Endometrial microvascular endothelial cells (primary cell): ENCODE results near the gene RNF125. TPM values are rescaled to one million over a fixed set of nuclear protein-coding genes. Genes with fewer than 3 reads are reported as not detected.
"Not testable (repeated sequence)": the region's sequence is repeated elsewhere in the genome, so short reads cannot be mapped to it uniquely, and the experiment has no call there.

Source experiments
- in situ Hi-C: cut with HindIII; loops from 2 replicates; pipeline ENCODE4 v1.10.0; 2017; ENCODE audit warnings: low sequenced_read_pairs, low pct_unique_long_range_greater_than_20kb; ENCODE audit errors: inconsistent ontology term
- total RNA-seq: library from RNA; depleted of rRNA; stranded (reverse); fragments of >200 nt; gene quantifications from one replicate; pipeline ENCODE4 v1.2.3, GENCODE V29; 2015; ENCODE audit errors: inconsistent ontology term

Gene RNF125
- 0.19 TPM for total RNA-seq

DNA sequence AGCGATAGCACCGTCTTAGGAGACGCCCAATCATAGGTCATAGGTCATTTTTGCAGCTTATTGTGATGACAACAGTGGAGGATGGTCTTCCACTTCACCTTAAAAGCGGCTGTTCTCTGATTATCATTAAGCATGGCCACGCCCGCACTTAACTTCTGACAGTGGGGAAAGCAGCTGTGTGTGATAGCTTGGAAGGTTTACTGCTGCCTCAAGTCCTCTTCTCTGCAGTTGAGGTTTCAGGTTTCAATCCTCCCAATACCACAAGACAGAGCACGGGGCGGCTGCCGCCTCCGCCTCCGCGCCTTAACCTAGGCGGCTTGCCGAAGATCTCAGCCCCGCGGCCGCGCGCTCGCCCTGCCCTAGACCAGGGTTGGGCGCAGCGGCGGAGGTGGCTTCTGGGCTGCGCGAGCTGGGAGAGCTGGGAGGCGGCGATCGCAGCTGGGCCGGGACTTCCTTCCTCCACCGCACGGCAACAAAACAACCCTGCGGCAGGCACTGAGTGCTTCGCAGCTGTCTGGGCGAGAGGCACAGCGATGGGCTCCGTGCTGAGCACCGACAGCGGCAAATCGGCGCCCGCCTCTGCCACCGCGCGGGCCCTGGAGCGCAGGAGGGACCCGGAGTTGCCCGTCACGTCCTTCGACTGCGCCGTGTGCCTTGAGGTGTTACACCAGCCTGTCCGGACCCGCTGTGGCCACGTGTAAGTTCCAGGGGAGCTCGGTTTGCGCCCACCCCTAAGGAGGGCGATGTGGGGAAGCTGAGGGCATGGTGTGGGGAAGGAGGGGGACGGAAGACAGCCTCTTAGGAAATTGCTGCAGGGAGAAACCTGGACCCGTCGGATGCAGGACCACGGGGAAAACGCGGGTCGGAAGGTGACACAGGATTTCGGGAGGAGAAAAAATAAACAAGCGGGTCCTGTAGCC is at the start of gene RNF125:
Gene RNF125 (plus strand): TSS at position 495 of the 920 bp plus-strand sequence. CDS start 39 bp downstream, at position 534.
- in situ Hi-C loops = no loop called here

DNA sequence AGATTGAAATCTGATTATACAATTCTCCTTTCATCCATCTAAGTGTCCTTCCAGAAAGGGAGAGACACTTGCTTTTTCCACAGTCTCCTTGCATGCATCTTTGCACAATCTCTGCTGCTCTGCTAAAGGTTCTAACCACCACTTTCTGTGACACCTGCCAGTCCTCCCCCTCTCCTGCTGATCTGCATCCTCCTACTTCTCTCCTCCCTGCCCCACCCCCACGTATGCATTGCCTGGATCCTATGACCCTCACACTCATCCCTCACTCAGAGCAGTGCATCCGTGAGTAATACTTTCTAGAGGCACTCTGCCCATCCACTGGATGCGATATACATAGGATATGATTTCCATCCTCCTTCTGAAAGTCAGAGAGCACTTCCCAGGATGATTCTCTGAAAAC is 48.0 kb upstream of the RNF125 start:
- in situ Hi-C loops = no loop called here

DNA sequence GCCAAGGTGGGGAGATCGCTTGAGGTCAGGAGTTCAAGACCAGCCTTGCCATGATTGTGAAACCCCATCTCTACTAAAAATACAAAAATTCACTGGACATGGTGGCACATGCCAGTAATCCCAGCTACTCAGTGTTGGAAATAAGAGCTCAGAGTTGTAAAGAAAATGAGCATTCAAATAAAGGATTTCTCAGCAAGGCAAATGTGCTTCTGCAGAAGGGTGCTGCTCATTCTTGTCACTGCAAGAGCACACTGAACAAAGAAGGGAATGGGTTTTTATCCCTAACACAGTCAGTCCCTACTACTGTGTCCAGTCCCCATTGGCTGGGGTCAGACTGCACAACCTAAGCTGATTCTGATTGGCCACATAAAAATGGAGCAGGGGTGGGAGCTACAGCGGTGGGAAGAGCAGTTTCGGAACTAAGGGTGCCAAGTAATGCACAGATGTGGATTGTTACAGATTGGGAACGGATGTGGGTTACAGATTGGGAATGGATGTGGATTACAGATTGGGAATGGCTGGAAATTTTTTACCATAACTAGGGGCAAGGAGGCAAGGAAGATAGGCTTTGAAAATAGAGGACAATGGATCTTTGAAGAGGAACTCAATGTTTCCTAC is 44.6 kb upstream of the RNF125 start:
- in situ Hi-C loops = no loop called here

DNA sequence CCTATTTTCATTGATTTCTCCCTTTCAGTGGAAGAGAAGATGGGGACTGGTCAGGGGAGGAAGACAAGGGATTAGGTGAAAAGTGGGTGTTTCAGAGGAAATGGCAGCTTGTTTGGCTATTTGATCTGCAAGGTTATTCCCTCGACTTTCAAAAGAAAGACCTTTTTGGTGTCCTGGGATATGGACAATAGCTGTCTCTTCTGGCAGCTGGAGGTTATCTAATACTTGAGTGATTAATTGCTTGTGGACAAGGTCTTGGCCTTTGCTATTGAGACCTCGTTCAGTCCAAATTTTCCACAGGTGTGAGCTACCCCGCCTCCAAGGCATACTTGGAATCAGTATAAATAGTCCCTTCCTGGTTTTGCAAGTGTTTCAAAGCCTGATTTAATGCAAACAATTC is 42.4 kb upstream of the RNF125 start:
- in situ Hi-C loops = no loop called here

DNA sequence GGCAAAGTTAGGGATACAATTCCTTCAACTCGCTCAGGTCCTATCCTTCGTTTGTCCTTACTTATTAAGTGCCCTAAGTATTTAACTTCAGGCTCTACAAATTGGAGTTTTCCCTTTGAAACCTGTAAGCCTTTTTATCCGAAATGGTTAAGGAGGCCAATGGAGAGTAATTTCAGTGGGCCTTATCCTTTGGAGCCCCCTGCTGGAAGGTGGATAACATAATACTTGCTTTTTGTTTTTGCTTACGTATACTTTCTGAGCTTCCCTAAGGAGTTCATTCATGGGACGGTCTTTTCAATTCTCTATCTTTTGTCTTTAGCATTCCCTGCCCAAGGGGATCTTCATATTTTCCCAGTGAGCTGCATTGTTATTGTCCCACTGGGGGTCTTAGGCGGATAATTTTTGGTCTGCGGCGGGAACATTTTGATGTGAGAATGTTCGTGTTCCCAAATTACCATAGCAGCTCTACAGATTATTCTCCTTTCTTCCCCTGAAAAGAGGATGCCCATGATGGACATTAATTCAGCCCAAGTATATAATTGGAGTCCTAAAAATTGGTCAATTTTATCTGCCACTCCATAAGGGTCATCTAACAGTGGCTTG is 41.3 kb upstream of the RNF125 start:
- in situ Hi-C loops = no loop called here

DNA sequence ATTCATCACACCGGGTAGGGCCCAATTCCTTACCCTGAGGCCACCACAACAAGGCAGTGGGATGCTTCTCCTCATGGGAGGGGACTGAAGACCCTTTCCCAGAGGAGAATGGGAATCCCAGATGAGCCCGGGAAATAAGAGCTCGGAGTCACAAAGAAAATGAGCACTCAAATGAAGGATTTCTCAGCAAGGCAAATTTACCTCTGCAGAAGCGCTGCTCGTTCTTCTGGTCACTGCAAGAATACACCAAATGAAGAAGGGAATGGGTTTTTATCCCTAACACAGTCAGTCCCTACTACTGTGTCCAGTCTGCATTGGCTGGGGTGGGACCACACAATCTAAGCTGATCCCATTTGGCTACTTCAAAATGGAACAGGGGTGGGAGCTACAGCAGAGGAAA is 40.0 kb upstream of the RNF125 start:
- in situ Hi-C loops = no loop called here

DNA sequence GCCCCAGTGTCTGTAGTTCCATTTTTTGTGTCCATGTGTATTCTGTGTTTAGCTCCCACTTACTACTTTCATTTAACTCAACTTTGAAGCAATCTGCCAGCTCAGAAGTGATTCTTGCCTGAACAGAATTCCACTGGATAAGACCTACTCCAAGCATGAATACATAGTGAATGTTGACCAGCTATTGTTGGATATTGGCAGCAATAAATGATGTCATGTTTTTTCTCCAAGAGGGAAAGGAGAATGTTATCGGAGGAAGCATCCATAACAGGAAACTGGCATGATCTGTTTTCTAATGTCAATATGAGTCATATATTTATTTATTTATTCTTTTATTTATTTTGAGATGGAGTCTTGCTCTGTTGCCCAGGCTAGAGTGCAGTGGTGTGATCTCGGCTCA is 38.9 kb upstream of the RNF125 start:
- in situ Hi-C loops = no loop called here

DNA sequence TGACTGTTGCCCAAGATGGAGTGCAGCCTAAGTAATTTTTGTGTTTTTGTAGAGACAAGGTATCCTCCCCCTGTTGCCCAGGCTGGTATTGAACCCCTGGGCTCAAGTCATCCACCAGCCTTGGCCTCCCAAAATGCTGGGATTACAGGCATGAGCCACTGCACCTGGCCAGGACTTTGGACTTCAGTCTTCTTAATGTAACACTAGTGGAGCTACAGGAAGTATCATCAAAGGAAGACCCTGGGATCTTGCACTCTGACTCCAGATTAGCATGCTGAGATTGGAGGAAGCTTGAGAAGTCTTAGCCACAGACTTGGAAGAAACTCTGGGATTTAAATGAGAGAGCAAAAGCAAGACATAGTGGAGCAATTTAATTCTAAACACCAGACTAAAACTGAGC is 37.8 kb upstream of the RNF125 start:
- in situ Hi-C loops = no loop called here

DNA sequence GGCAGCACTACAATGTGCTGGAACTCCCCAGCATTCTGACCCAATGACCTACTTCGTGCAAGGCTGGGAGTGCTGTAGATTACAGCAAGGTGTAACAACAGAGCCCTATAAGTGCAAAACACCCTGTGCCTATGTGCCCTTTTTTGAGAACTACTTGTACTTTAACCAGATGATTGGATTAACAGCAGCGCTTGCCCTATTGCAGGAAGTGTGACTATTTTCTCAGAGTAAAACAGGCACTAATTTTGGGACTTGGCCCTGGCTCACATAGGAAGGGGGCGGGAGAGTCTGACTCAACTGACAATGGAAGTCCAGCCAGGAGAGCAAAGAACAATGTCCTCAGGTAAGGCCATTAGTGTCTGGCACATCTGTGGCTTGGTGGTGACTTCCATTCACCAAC is 35.6 kb upstream of the RNF125 start:
- in situ Hi-C loops = no loop called here

DNA sequence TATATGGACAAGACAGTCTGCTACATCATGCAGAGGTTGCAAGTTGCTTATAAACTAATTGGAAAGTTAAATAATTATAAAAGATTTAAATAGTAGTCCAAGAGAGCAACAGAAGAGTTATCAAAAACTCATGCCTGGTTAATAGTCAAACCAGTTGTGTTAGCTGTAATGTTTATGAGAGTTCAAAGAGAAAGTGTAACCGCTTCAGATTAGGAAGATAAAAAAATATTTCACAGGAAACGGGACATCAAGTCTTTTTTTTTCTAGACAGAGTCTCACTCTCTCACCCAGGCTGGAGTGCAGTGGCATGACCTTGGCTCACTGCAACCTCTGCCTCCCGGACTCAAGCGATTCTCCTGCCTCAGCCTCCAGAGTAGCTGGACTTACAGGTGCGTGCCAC is 34.6 kb upstream of the RNF125 start:
- in situ Hi-C loops = no loop called here

DNA sequence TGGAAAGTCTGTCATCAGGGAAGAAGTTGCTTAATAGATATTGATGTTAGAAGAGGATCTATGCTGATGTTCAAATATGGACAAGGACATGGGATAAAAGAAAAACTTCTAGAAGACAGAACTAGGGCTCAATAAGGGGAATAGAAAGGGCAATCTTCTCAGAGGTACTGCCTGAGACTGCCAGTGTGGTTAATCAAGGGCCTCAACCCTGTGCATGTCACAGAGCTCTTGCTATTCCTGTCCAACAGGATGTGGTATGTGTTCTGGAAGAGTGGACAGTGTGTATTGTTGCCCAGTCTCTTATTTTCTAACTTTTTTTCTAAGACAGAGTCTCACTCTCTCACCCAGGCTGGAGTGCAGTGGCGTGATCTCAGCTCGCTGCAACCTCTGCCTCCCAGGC is 27.8 kb upstream of the RNF125 start:
- in situ Hi-C loops = no loop called here

DNA sequence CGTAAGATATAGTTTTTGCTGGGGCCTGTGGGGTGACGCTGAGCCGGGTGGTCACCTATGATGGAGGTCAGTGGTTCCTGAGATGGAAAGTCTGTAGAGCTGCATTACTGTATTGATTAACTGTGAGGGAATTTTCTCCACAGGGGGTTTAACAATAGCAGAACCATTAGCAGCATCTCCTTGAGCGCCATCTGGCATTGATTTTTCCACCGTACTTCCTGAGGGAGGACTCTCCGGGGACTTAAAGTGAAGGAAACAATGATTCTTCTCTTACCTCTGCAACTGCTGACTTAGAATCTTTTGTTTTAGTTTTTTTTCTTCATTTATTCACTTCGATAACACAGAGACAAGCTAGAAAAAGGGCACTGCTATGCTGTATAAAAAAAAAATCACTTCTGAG is 22.6 kb upstream of the RNF125 start:
- in situ Hi-C loops = no loop called here

DNA sequence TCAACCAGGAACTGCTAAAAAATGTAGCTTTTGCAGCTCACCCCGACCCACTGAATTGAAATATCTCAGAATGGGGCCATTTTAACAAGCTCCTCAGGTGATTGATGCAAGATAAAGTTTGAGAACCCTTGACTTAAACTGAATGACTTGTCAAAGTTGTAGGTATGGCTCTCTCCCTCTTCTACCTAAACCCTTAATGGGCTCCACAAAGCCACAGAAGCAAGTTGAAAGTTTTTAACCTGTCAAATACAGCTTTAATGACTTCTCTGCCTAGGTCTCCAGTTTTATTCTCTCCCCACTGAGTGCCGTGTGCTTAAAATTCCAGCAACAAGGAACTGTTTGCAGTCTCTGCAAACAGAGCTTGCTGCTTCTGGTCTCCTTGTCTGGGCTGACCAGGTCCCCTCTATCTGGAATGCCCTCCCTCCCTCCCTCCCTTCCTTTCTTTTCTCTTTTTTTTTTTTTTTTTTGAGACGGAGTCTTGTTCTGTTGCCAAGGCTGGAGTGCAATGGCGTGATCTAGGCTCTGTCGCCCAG is 19.7 kb upstream of the RNF125 start:
- in situ Hi-C loops = no loop called here

DNA sequence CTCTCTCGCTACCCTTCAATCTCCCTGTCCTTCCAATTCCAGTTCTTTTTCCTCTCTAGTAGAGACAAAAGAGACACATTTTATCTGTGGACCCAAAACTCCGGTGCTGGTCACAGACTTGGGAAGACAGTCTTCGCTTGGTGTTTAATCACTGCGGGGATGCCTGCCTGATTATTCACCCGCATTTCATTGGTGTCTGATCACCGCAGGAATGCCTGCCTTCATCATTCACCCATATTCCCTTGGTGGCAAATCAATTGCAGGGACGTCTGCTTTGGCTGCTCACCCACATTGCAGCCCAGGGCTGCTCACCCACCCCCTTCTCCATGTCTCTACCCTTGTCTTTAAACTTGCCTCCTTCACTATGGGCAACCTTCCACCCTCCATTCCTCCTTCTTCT is 17.5 kb upstream of the RNF125 start:
- in situ Hi-C loops = not testable (repeated sequence)

DNA sequence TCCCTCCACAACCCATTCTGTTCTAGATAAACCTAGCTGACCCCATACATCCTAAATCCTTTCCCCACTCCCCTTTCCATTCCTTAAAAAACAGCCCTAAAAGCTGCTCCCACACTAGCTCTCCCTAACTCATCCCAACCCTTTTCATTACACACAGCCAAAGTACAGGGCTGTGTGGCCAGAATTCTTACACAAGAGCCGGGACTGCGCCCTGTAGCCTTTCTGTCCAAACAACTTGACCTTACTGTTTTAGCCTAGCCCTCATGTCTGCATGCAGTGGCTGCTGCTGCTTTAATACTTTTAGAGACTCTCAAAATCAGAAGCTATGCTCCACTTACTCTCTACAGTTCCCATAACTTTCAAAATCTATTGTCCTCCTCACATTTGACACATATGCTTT is 14.8 kb upstream of the RNF125 start:
- in situ Hi-C loops = not testable (repeated sequence)

DNA sequence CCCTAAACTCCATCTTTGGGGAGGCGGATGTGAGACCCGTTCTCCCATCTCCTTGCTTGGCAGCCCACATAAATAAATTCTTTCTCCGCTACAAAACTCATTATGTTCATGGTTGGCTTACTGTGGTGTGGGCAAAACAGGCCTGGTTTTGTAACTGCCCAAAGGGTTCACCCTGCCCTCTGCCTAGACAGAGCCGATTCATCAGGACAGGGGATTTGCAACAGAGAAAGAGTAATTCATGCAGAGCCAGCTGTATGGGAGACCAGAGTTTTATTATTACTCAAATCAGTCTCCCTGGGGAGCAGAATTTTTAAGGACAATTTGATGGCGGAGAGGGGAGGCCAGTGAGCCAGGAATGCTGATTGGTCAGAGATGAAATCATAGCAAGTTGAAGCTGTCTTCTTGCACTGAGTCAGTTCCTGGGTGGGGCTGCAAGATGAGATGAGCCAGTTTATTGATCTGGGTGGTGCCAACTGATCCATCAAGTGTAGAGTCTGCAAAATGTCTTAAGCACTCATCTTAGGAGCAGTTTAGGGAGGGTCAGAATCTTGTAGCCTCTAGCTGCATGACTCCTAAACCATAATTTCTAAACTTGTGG is 8.4 kb upstream of the RNF125 start:
- in situ Hi-C loops = no loop called here

DNA sequence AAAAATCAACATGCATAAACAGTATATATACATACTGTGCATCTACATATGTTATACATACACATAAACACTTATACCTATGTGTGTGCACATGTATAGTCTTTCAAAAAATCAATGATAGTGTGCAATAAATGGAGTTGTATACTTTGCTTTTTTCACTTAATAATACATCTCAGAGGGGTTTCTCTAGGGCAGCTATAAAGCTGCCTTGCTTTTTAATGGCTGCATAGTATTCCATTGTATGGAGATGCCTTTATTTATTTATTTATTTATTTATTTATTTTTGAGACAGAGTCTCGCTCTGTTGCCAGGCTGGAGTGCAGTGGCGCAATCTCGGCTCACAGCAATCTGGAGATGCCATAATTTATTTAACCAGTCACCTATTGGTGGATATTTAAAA is 7.4 kb upstream of the RNF125 start:
- in situ Hi-C loops = no loop called here

DNA sequence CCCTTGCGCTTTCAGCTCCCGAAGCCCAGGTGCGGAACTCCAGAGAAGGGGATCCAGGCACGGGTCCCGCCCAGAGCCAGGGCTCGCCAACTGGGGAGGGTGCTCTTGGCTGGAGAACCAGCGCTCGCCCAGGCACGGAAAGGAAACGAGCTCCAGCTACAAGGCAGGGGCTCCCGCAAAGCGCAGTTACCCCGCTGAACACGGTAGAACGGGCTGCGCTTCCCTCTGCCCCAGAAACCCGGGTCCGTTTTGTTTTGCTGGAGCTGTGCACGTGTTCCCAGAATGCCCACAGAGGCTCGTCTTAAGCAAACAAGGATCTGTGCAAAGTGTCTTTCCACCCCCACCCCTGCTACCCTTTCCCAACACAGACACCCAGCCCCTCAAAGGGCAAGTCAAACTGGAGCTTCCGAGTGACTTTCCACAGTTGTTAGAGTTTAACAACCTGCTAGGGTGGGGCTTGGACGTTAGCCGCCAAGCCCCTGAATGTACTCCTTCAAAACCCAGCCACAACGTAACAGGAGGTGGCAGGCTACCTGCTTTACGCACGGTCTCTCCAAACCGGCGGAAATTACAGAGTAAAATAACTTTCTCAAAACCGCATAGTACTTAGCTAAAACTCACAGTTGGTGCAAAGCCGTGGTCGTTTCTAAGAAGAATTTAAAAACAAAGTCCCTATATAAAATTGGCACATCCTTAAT is 775 bp downstream of the RNF125 start:
- in situ Hi-C loops = no loop called here
